GM23338 (cell line): ENCODE results near the gene CACHD1. TPM values are rescaled to one million over a fixed set of nuclear protein-coding genes. Genes with fewer than 3 reads are reported as not detected.

ENCODE experiments used
- ATAC-seq: fragments of 200-7000 bp; cut with Tn5 transposase; 3 replicates; pipeline ENCODE4 v1.9.1; 2020
- DNase-seq: peaks from one replicate; pipeline ENCODE4 v3.0.0-alpha.2; 2015; ENCODE audit warnings: low spot score
- H2AFZ ChIP-seq: fragments of 200-600 bp; sonication (generic); 2 replicates; pipeline ENCODE4 v1.8.0; 2016; ENCODE audit warnings: antibody characterized with exemption, mild to moderate bottlenecking, moderate library complexity
- H3F3A ChIP-seq: fragments of 200-600 bp; sonication (generic); replicated peaks from 2 replicates; pipeline ENCODE4 v1.8.0; 2017; ENCODE audit warnings: antibody characterized with exemption, mixed run types, low read depth
- H3K27ac ChIP-seq: fragments of 200-600 bp; sonication (generic); 2 replicates; pipeline ENCODE4 v1.6.1; 2016; ENCODE audit warnings: low read depth
- H3K27me3 ChIP-seq: fragments of 200-600 bp; sonication (generic); 2 replicates; pipeline ENCODE4 v1.8.0; 2016; ENCODE audit warnings: mild to moderate bottlenecking, mixed run types, moderate library complexity; ENCODE audit not compliant: insufficient read depth
- H3K36me3 ChIP-seq: fragments of 200-600 bp; sonication (generic); 2 replicates; pipeline ENCODE4 v1.8.0; 2016; ENCODE audit warnings: mild to moderate bottlenecking; ENCODE audit not compliant: insufficient read depth
- H3K4me1 ChIP-seq: fragments of 200-600 bp; sonication (generic); 2 replicates; pipeline ENCODE4 v1.8.0; 2016; ENCODE audit warnings: mild to moderate bottlenecking, moderate library complexity; ENCODE audit not compliant: insufficient read depth
- H3K4me2 ChIP-seq: fragments of 200-600 bp; sonication (generic); 2 replicates; pipeline ENCODE4 v1.7.1; 2017; ENCODE audit warnings: mixed run types
- H3K4me3 ChIP-seq: fragments of 200-600 bp; sonication (generic); 2 replicates; pipeline ENCODE4 v1.6.1; 2016; ENCODE audit warnings: mixed run types
- H3K79me2 ChIP-seq: fragments of 200-600 bp; sonication (generic); replicated peaks from 2 replicates; pipeline ENCODE4 v1.8.0; 2017; ENCODE audit warnings: mild to moderate bottlenecking; ENCODE audit not compliant: insufficient read depth
- H3K9me2 ChIP-seq: fragments of 200-600 bp; sonication (generic); 2 replicates; pipeline ENCODE4 v1.8.0; 2017; ENCODE audit not compliant: insufficient read depth
- H4K20me1 ChIP-seq: fragments of 200-600 bp; sonication (generic); replicated peaks from 2 replicates; pipeline ENCODE4 v1.8.0; 2017; ENCODE audit warnings: mild to moderate bottlenecking; ENCODE audit not compliant: insufficient read depth
- H3K27ac Mint-ChIP-seq: 2 replicates; pipeline ENCODE4 v1.8.0; 2020; ENCODE audit warnings: inconsistent platforms, mild to moderate bottlenecking, moderate library complexity, mixed read lengths
- H3K27me3 Mint-ChIP-seq: 3 replicates; pipeline ENCODE4 v1.8.0; 2022; ENCODE audit warnings: low read depth, mild to moderate bottlenecking, moderate library complexity, mixed read lengths, inconsistent platforms; ENCODE audit not compliant: insufficient read depth, poor library complexity
- H3K36me3 Mint-ChIP-seq: 3 replicates; pipeline ENCODE4 v1.8.0; 2021; ENCODE audit warnings: low read depth, mild to moderate bottlenecking, inconsistent platforms, moderate library complexity, mixed read lengths
- H3K4me1 Mint-ChIP-seq: 3 replicates; pipeline ENCODE4 v1.8.0; 2020; ENCODE audit warnings: mild to moderate bottlenecking, inconsistent platforms, mixed read lengths
- H3K4me3 Mint-ChIP-seq: 3 replicates; pipeline ENCODE4 v1.8.0; 2021; ENCODE audit warnings: moderate library complexity, mild to moderate bottlenecking, inconsistent platforms, mixed read lengths
- H3K9me3 Mint-ChIP-seq: 3 replicates; pipeline ENCODE4 v1.8.0; 2020; ENCODE audit warnings: moderate library complexity, mild to moderate bottlenecking, inconsistent platforms, mixed read lengths
- EZH2 ChIP-seq: fragments of 200-600 bp; sonication (generic); IDR thresholded peaks from one replicate; pipeline ENCODE4 v1.8.0; 2017; ENCODE audit warnings: antibody characterized with exemption, mild to moderate bottlenecking, low read depth; ENCODE audit not compliant: unreplicated experiment
- EZH2phosphoT487 ChIP-seq: fragments of 200-600 bp; sonication (generic); IDR thresholded peaks from one replicate; pipeline ENCODE4 v1.8.1; 2018; ENCODE audit warnings: antibody characterized with exemption; ENCODE audit not compliant: unreplicated experiment
- JUNB ChIP-seq: IDR thresholded peaks from one replicate; pipeline ENCODE4 v1.6.1; 2016; ENCODE audit warnings: antibody characterized with exemption; ENCODE audit not compliant: unreplicated experiment
- ZNF331 ChIP-seq: fragments of 250-450 bp; sonication (Bioruptor Pico); IDR thresholded peaks from 2 replicates; pipeline ENCODE4 v1.5.0; 2020; ENCODE audit warnings: low read depth, mild to moderate bottlenecking, moderate library complexity
- polyA plus RNA-seq: library from polyadenylated mRNA; unstranded; fragments of >200 nt; fragmentation: Nextera tagmentation; extraction: Ambion mirVana; gene quantifications from 2 replicates; pipeline ENCODE4 v1.2.1, GENCODE V29; 2016
- total RNA-seq: library from RNA; depleted of rRNA; stranded (reverse); fragments of >200 nt; shearing (Covaris generic); gene quantifications from 2 replicates; pipeline ENCODE4 v1.2.3, GENCODE V29; 2014
- TF ChIP-seq, protein P1 (sequence below): IDR thresholded peaks from one replicate; pipeline ENCODE4 v1.6.1; 2018; ENCODE audit warnings: antibody characterized with exemption; ENCODE audit not compliant: unreplicated experiment
- TF ChIP-seq, protein P2 (sequence below): fragments of 250-450 bp; sonication (Bioruptor Pico); IDR thresholded peaks from 2 replicates; pipeline ENCODE4 v1.5.0; 2020; ENCODE audit warnings: mild to moderate bottlenecking, moderate library complexity
- TF ChIP-seq, protein P3 (sequence below), 2 experiments: fragments of 200-600 bp in 1 of 2; sonication (generic) in 1 of 2; conservative IDR thresholded peaks; 2 replicates each; pipeline versions ENCODE4 v1.5.1 to v1.6.1; 2016 to 2017; ENCODE audit warnings: antibody characterized with exemption in 2 of 2, low read depth in 2 of 2, mild to moderate bottlenecking in 2 of 2, moderate library complexity in 1 of 2

The CACHD1 gene
- total and polyA plus RNA-seq, 2 experiments from 2014 or later = 12.6 to 43.7 TPM

DNA sequence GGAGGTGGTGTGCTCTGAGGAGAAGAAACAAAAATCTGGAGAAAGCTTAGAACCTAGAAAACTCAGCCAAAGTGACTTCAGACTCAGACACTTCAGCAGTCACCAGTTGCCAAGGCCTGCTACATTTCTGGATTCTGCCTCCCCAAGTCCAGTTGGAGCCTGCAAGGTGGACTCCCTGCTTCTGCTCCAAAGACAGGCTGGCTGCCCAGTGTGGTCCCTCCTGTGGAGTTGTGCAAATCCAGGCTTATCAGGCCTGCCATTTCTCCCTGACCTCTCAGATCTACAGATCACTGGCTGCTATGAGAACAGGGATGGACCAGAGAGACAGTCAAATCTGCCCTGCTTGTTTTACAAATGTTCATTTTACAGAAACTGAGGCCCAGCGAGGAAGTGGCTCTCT, 9.9 kb downstream of the CACHD1 start (continued):
- TF ChIP-seq, protein P1, sequence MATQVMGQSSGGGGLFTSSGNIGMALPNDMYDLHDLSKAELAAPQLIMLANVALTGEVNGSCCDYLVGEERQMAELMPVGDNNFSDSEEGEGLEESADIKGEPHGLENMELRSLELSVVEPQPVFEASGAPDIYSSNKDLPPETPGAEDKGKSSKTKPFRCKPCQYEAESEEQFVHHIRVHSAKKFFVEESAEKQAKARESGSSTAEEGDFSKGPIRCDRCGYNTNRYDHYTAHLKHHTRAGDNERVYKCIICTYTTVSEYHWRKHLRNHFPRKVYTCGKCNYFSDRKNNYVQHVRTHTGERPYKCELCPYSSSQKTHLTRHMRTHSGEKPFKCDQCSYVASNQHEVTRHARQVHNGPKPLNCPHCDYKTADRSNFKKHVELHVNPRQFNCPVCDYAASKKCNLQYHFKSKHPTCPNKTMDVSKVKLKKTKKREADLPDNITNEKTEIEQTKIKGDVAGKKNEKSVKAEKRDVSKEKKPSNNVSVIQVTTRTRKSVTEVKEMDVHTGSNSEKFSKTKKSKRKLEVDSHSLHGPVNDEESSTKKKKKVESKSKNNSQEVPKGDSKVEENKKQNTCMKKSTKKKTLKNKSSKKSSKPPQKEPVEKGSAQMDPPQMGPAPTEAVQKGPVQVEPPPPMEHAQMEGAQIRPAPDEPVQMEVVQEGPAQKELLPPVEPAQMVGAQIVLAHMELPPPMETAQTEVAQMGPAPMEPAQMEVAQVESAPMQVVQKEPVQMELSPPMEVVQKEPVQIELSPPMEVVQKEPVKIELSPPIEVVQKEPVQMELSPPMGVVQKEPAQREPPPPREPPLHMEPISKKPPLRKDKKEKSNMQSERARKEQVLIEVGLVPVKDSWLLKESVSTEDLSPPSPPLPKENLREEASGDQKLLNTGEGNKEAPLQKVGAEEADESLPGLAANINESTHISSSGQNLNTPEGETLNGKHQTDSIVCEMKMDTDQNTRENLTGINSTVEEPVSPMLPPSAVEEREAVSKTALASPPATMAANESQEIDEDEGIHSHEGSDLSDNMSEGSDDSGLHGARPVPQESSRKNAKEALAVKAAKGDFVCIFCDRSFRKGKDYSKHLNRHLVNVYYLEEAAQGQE = no peak
- TF ChIP-seq EZH2 (no peak), JUNB (no peak)

DNA sequence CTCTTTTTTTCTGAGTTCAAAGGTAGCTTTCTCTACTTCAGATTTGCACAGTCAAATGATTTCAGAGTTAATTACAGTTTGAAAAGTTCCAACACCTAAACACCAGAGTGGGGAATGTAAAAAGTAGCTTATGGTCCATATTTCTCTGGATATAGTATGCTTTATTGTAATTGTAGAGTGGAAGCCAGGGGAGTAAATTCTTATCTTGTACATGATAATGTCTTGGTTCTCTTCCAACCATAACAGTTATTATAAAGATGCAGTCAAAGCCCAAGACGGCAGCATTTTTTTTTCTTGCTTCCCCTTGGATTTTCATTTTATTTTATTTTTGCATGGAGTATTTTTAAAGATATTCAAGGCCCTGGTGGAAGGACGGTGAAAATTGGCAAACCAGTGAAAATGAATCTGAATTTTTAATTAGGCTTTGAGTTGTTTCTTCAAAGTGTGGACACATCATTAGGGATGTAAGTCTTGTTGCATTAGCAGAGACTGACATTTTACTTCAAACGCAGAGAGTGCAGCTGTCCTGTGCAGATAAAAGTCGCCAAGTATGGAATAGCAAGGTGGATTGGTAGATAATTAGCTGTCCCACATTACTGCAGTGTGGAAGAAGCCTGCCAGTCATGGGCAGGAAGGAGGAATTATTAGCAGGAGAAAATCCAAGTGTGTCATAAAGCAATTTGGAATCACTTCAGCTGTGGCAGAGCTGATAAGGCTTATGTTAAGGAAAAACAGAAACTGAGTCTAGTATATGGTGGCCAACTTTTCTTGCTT, 11.3 kb downstream of the CACHD1 start:
- DNase-seq (no peak), ATAC-seq (no peak)
- Mint-ChIP-seq H3K36me3 (peaks cover 4% of the 10 kb centered on the region; the same call in 2 of the 3 replicates), H3K27me3 (no peaks in the 10 kb centered on the region), H3K9me3 (no peaks in the 10 kb centered on the region), H3K4me3 (no peak overlapping the region), H3K4me1 (peaks cover 65% of the 10 kb centered on the region), H3K27ac (0 out of 2 replicates have a peak overlapping the region, but pooled peaks have one; percentile 37)
- Histone ChIP-seq H3K27me3 (no peaks in the 10 kb centered on the region), H3K4me3 (no peak overlapping the region), H3K79me2 (peaks cover 100% of the 10 kb centered on the region), H3K4me2 (no peak overlapping the region), H4K20me1 (peaks cover 24% of the 10 kb centered on the region), H3K4me1 (peaks cover 58% of the 10 kb centered on the region), H3K36me3 (no peaks in the 10 kb centered on the region), H2AFZ (no peak overlapping the region), H3K9me2 (no peaks in the 10 kb centered on the region), H3F3A (no peaks in the 10 kb centered on the region), H3K27ac (no peak overlapping the region)
- TF ChIP-seq EZH2phosphoT487 = no peak
- no peak for TF ChIP-seq EZH2
- TF ChIP-seq, protein P1 = no peak
- TF ChIP-seq ZNF331 (CRISPR knock-in tag) = no peak
- TF ChIP-seq, protein P2, sequence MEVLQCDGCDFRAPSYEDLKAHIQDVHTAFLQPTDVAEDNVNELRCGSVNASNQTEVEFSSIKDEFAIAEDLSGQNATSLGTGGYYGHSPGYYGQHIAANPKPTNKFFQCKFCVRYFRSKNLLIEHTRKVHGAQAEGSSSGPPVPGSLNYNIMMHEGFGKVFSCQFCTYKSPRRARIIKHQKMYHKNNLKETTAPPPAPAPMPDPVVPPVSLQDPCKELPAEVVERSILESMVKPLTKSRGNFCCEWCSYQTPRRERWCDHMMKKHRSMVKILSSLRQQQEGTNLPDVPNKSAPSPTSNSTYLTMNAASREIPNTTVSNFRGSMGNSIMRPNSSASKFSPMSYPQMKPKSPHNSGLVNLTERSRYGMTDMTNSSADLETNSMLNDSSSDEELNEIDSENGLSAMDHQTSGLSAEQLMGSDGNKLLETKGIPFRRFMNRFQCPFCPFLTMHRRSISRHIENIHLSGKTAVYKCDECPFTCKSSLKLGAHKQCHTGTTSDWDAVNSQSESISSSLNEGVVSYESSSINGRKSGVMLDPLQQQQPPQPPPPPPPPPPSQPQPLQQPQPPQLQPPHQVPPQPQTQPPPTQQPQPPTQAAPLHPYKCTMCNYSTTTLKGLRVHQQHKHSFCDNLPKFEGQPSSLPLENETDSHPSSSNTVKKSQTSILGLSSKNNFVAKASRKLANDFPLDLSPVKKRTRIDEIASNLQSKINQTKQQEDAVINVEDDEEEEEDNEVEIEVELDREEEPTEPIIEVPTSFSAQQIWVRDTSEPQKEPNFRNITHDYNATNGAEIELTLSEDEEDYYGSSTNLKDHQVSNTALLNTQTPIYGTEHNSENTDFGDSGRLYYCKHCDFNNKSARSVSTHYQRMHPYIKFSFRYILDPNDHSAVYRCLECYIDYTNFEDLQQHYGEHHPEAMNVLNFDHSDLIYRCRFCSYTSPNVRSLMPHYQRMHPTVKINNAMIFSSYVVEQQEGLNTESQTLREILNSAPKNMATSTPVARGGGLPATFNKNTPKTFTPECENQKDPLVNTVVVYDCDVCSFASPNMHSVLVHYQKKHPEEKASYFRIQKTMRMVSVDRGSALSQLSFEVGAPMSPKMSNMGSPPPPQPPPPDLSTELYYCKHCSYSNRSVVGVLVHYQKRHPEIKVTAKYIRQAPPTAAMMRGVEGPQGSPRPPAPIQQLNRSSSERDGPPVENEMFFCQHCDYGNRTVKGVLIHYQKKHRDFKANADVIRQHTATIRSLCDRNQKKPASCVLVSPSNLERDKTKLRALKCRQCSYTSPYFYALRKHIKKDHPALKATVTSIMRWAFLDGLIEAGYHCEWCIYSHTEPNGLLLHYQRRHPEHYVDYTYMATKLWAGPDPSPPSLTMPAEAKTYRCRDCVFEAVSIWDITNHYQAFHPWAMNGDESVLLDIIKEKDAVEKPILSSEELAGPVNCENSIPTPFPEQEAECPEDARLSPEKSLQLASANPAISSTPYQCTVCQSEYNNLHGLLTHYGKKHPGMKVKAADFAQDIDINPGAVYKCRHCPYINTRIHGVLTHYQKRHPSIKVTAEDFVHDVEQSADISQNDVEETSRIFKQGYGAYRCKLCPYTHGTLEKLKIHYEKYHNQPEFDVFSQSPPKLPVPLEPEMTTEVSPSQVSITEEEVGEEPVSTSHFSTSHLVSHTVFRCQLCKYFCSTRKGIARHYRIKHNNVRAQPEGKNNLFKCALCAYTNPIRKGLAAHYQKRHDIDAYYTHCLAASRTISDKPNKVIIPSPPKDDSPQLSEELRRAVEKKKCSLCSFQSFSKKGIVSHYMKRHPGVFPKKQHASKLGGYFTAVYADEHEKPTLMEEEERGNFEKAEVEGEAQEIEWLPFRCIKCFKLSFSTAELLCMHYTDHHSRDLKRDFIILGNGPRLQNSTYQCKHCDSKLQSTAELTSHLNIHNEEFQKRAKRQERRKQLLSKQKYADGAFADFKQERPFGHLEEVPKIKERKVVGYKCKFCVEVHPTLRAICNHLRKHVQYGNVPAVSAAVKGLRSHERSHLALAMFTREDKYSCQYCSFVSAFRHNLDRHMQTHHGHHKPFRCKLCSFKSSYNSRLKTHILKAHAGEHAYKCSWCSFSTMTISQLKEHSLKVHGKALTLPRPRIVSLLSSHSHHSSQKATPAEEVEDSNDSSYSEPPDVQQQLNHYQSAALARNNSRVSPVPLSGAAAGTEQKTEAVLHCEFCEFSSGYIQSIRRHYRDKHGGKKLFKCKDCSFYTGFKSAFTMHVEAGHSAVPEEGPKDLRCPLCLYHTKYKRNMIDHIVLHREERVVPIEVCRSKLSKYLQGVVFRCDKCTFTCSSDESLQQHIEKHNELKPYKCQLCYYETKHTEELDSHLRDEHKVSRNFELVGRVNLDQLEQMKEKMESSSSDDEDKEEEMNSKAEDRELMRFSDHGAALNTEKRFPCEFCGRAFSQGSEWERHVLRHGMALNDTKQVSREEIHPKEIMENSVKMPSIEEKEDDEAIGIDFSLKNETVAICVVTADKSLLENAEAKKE = no peak
- TF ChIP-seq, protein P3, sequence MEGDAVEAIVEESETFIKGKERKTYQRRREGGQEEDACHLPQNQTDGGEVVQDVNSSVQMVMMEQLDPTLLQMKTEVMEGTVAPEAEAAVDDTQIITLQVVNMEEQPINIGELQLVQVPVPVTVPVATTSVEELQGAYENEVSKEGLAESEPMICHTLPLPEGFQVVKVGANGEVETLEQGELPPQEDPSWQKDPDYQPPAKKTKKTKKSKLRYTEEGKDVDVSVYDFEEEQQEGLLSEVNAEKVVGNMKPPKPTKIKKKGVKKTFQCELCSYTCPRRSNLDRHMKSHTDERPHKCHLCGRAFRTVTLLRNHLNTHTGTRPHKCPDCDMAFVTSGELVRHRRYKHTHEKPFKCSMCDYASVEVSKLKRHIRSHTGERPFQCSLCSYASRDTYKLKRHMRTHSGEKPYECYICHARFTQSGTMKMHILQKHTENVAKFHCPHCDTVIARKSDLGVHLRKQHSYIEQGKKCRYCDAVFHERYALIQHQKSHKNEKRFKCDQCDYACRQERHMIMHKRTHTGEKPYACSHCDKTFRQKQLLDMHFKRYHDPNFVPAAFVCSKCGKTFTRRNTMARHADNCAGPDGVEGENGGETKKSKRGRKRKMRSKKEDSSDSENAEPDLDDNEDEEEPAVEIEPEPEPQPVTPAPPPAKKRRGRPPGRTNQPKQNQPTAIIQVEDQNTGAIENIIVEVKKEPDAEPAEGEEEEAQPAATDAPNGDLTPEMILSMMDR (conservative IDR thresholded peaks at IDR 0.05; ENCODE audit: low read depth in 2 of 2) = no peak
- TF ChIP-seq JUNB = no peak
